Mucosa of descending colon (tissue), 3 donors: ENCODE measurements around the gene DDI2. TPM values are rescaled to one million over a fixed set of nuclear protein-coding genes. Genes with fewer than 3 reads are reported as not detected.

Experiments
- ATAC-seq: fragments of 200-7000 bp; cut with Tn5 transposase; one replicate; pipeline ENCODE4 v1.9.1; 2020; ENCODE audit warnings: mild to moderate bottlenecking, moderate library complexity
- DNase-seq, 3 donors: peaks; one replicate each; pipeline ENCODE4 v3.0.0-alpha.2; 2020
- H3K36me3 ChIP-seq: fragments of 200-600 bp; one replicate; pipeline ENCODE4 v1.8.0; 2021; ENCODE audit warnings: low read depth, mild to moderate bottlenecking
- H3K4me1 ChIP-seq: fragments of 200-600 bp; one replicate; pipeline ENCODE4 v1.8.0; 2021; ENCODE audit warnings: low read depth, mild to moderate bottlenecking
- H3K4me3 ChIP-seq: fragments of 200-600 bp; one replicate; pipeline ENCODE4 v1.8.0; 2021; ENCODE audit warnings: mild to moderate bottlenecking
- H3K9me3 ChIP-seq: fragments of 200-600 bp; one replicate; pipeline ENCODE4 v1.8.0; 2021; ENCODE audit warnings: mild to moderate bottlenecking
- CTCF ChIP-seq: fragments of 200-600 bp; IDR thresholded peaks from one replicate; pipeline ENCODE4 v1.8.0; 2022; ENCODE audit warnings: antibody characterized with exemption, mild to moderate bottlenecking
- intact Hi-C, 2 donors: fragments of 100-400 bp; cut with DNase I in 1 of 2; cut with micrococcal nuclease in 1 of 2; formaldehyde crosslinking; loops; one replicate each; pipeline versions ENCODE4 v1.11.0 to v1.11.1; 2022; cut with DNase I, micrococcal nuclease
- total RNA-seq, 3 donors: library from RNA; stranded (reverse); fragmentation: NEBNext Ultra II Directional in 2 of 3; extraction: Animal tissue kit (Norgen Biotek cat#: 25700) in 2 of 3; gene quantifications; one replicate each; pipeline versions ENCODE4 v1.2.1 to v1.2.4, GENCODE V29; 2021 to 2023
- donor health status: DM: no; HTN: no; CAD: no; lungs with moderate emphysema.
- donor health status: DM: no; HTN: no; CAD: no.
- donor health status: DM: no; HTN: yes; CAD: no.

DDI2 gene
- total RNA-seq, 3 donors from 2014 or later: 33.5 to 36.2 (median 34.6) TPM

- intact Hi-C loops: no loop called here
- no peak for TF ChIP-seq CTCF
- DNase-seq: no peak
- peaks cover 4% of the 10 kb centered on the region for H3K4me1 ChIP-seq
- ATAC-seq: peak; percentile 74
- no peak overlapping the region for H3K4me3 ChIP-seq
- no peaks in the 10 kb centered on the region for H3K36me3 ChIP-seq
- no peaks in the 10 kb centered on the region for H3K9me3 ChIP-seq
These were observed 54.2 kb downstream of the DDI2 start for GRCh38 chr1:15671430-15671829.

GRCh38 chr1:15674386-15675159 lies 57.3 kb downstream of the DDI2 start:
- TF ChIP-seq CTCF: no peak
- no peaks in the 10 kb centered on the region for H3K36me3 ChIP-seq
- no peak for ATAC-seq
- intact Hi-C loops: no loop called here
- no peaks in the 10 kb centered on the region for H3K9me3 ChIP-seq
- DNase-seq: no peak
- peaks cover 4% of the 10 kb centered on the region for H3K4me1 ChIP-seq
- no peak overlapping the region for H3K4me3 ChIP-seq

GRCh38 chr1:15676010-15676409 lies 58.8 kb downstream of the DDI2 start:
- no peak for TF ChIP-seq CTCF
- DNase-seq (no peak), ATAC-seq (no peak)
- peaks cover 4% of the 10 kb centered on the region for H3K4me1 ChIP-seq
- no peaks in the 10 kb centered on the region for H3K9me3 ChIP-seq
- intact Hi-C loops: no loop called here
- H3K4me3 ChIP-seq: no peak overlapping the region
- H3K36me3 ChIP-seq: no peaks in the 10 kb centered on the region

- Histone ChIP-seq H3K9me3 (no peaks in the 10 kb centered on the region), H3K4me1 (peaks cover 3% of the 10 kb centered on the region), H3K36me3 (no peaks in the 10 kb centered on the region), H3K4me3 (no peak overlapping the region)
- no peak for ATAC-seq
- TF ChIP-seq CTCF: no peak
- no peak for DNase-seq
- intact Hi-C loops: no loop called here
These were observed 59.7 kb downstream of the DDI2 start for GRCh38 chr1:15676688-15677661.

- peaks cover 6% of the 10 kb centered on the region for H3K4me1 ChIP-seq
- intact Hi-C loops: no loop called here
- ATAC-seq (peak; percentile 36), DNase-seq (no peak)
- no peak for TF ChIP-seq CTCF
- no peaks in the 10 kb centered on the region for H3K9me3 ChIP-seq
- no peak overlapping the region for H3K4me3 ChIP-seq
- H3K36me3 ChIP-seq: no peaks in the 10 kb centered on the region
These were observed 61.3 kb downstream of the DDI2 start for GRCh38 chr1:15678578-15678977.
